ENCODE data around the gene STRN3. TPM values are rescaled to one million over a fixed set of nuclear protein-coding genes. Genes with fewer than 3 reads are reported as not detected.

Gene STRN3
- total RNA-seq, 1 experiment from 2014 or later = 34.4 TPM

DNA sequence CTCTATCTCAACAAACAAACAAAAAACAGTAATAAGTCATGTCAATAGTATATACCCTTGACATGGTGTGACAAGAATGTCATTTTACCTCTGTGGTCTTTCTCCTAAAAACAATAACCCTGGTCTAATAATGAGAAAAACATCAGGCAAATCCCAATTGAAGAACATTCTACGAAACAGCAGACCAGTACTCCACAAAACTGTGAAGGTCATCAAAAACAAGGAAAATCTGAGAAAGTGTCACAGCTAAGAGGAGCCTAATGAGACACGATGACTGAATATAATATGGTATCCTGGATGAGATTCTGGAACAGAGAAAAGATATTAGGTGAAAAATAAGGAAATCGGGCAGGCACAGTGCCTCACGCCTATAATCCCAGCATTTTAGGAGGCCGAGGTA lies 157.4 kb downstream of the STRN3 start:
- H3K36me3 Mint-ChIP-seq (ENCODE audit: insufficient read depth, unreplicated experiment) = peaks cover 8% of the 10 kb centered on the region
- no peak for DNase-seq
- TF ChIP-seq CTCF (IDR thresholded peaks at IDR 0.05; ENCODE audit: unreplicated experiment) = no peak
- no peak overlapping the region for H3K27ac Mint-ChIP-seq (ENCODE audit: unreplicated experiment)
- no TSS peak for BruUV-seq (replicated peaks)
- no peaks in the 10 kb centered on the region for H3K9me3 Mint-ChIP-seq (ENCODE audit: low read depth, unreplicated experiment)
- H3K27me3 Mint-ChIP-seq (ENCODE audit: unreplicated experiment) = peaks cover 17% of the 10 kb centered on the region
- no peaks in the 10 kb centered on the region for H3K4me1 Mint-ChIP-seq (ENCODE audit: low read depth, unreplicated experiment)
- H3K4me3 Mint-ChIP-seq (ENCODE audit: low read depth, unreplicated experiment) = no peak overlapping the region
- intact Hi-C loops (cut with micrococcal nuclease; ENCODE audit: unreplicated experiment) = no loop called here
- CTCF ChIA-PET = no interaction called here

DNA sequence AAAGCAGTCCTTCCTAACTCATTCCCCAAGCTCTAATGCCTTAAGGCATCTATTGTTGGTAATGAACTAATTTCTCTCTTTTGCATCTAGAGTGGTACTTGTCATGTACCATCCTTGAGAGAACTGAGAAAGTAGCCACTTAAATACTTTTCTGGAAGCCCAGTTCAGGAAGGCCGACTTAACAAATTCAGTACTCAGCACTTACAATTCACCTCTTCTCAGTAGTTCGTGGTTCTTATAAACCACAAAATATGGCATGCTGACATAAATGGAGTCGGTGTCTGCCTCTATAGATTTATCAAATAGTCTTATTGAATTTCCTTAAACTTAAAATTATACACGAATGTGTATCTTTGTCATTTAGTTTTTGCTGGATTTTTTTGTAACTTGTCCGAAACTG lies 161.2 kb downstream of the STRN3 start:
- H3K4me3 Mint-ChIP-seq (ENCODE audit: low read depth, unreplicated experiment) = no peak overlapping the region
- no peaks in the 10 kb centered on the region for H3K9me3 Mint-ChIP-seq (ENCODE audit: low read depth, unreplicated experiment)
- H3K27ac Mint-ChIP-seq (ENCODE audit: unreplicated experiment) = no peak overlapping the region
- no peak for DNase-seq
- intact Hi-C loops (cut with micrococcal nuclease; ENCODE audit: unreplicated experiment) = no loop called here
- no TSS peak for BruUV-seq (replicated peaks)
- no peaks in the 10 kb centered on the region for H3K36me3 Mint-ChIP-seq (ENCODE audit: insufficient read depth, unreplicated experiment)
- CTCF ChIA-PET = no interaction called here
- no peaks in the 10 kb centered on the region for H3K4me1 Mint-ChIP-seq (ENCODE audit: low read depth, unreplicated experiment)
- no peak for TF ChIP-seq CTCF (IDR thresholded peaks at IDR 0.05; ENCODE audit: unreplicated experiment)
- peaks cover 23% of the 10 kb centered on the region for H3K27me3 Mint-ChIP-seq (ENCODE audit: unreplicated experiment)

- BruUV-seq (replicated peaks) = no TSS peak
Observed at GRCh38 chr14:30861200-30861599, 165.0 kb downstream of the STRN3 start.

DNA sequence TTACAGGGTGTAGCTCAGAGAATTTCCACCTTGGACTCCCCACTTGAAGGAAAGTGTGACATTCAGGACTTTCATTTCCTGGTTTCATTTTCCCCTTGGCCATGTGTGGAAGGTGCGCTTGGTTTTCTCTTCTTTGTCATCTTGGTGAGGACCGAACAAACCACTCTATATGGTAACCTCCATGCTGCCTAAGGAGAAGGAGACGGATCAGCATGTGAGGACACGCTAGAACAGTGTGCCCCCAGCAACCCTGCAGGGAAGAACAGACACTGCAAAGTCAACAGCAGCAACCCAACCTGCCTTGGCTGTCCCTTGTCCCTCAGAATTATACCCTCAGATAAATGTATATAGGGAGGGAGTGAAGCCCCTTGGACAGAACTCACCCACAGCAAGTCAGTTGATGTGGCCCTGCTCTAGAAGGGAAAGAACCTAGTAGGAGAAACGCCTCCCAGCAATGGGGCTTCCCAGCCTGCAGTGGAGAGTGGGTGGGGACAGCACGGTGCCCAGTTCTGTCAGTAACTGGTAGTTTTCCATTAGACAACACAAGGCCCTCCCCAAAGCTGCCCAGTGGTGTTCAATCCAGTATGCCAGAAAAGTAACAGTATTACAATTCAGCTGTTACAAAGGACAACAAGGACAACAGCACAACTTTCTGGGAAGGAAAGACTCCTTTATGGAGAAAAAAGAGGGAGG lies 170.7 kb downstream of the STRN3 start:
- no peak for DNase-seq
- peaks cover under 1% of the 10 kb centered on the region for H3K27me3 Mint-ChIP-seq (ENCODE audit: unreplicated experiment)
- peaks cover 14% of the 10 kb centered on the region for H3K4me1 Mint-ChIP-seq (ENCODE audit: low read depth, unreplicated experiment)
- H3K4me3 Mint-ChIP-seq (ENCODE audit: low read depth, unreplicated experiment) = no peak overlapping the region
- H3K27ac Mint-ChIP-seq (ENCODE audit: unreplicated experiment) = no peak overlapping the region
- CTCF ChIA-PET = interaction anchor here (0.6 kb wide), 1 partner anchor 12 kb away, joined by 5 read pairs; no protein-coding TSS in a partner anchor
- no peak for TF ChIP-seq CTCF (IDR thresholded peaks at IDR 0.05; ENCODE audit: unreplicated experiment)
- intact Hi-C loops (cut with micrococcal nuclease; ENCODE audit: unreplicated experiment) = no loop called here
- no TSS peak for BruUV-seq (replicated peaks)
- H3K36me3 Mint-ChIP-seq (ENCODE audit: insufficient read depth, unreplicated experiment) = no peaks in the 10 kb centered on the region
- no peaks in the 10 kb centered on the region for H3K9me3 Mint-ChIP-seq (ENCODE audit: low read depth, unreplicated experiment)

More at GRCh38 chr14:30861200-30861599, 165.0 kb downstream of the STRN3 start:
- intact Hi-C loops (cut with micrococcal nuclease; ENCODE audit: unreplicated experiment) = no loop called here
- CTCF ChIA-PET = no interaction called here
- no peak overlapping the region for H3K27ac Mint-ChIP-seq (ENCODE audit: unreplicated experiment)
- H3K4me3 Mint-ChIP-seq (ENCODE audit: low read depth, unreplicated experiment) = no peak overlapping the region
- no peaks in the 10 kb centered on the region for H3K36me3 Mint-ChIP-seq (ENCODE audit: insufficient read depth, unreplicated experiment)
- TF ChIP-seq CTCF (IDR thresholded peaks at IDR 0.05; ENCODE audit: unreplicated experiment) = no peak
- no peaks in the 10 kb centered on the region for H3K4me1 Mint-ChIP-seq (ENCODE audit: low read depth, unreplicated experiment)
- peaks cover 23% of the 10 kb centered on the region for H3K27me3 Mint-ChIP-seq (ENCODE audit: unreplicated experiment)
- H3K9me3 Mint-ChIP-seq (ENCODE audit: low read depth, unreplicated experiment) = no peaks in the 10 kb centered on the region
- DNase-seq = no peak

All from Calu3 (cell line).